NCI-H2227 (cell line): ENCODE results near the gene ZNF292.
"Not testable (repeated sequence)": the region's sequence is repeated elsewhere in the genome, so short reads cannot be mapped to it uniquely, and the experiment has no call there.

Experiments
- DNase-seq: peaks from one replicate; lab custom pipeline; 2025; ENCODE audit not compliant: unreplicated experiment; lab: John Stamatoyannopoulos, UW

The ZNF292 gene

DNA sequence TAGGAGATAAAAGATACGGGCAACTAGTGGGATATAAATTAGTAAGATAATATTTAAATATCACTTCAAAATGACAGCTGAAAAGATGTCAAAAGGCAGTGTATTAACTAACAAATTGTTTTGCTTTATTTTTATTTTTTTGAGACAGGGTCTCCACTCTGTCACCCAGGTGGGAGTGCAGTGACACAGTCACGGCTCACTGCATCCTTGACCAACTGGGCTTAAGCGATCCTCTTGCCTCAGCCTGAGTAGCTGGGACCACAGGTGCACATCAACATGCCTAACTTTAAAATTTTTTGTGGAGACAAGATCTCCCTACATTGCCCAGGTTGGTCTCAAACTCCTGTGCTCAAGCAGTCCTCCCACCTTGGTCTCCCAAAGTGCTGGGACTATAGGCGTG lies 5.9 kb downstream of the ZNF292 start:
- no peak for DNase-seq

DNA sequence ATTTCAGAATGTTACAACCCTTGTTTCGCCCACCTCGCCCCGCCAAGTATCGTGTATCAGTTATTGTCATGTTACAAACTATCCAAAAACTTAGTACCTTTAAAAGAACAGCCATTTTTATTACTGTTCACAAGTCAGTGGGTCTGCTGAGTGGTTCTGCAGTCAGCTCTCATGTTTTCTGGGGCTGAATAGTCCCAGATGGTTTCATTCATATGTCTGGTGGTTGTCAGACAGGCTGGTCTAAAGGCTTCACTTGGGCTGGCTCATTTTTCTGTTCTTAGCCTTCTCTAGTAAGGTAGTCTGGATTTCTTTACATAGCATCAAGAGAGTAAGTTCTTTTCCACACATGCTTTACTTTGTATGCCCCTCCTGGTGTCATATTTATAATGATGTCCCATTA lies 8.6 kb downstream of the ZNF292 start:
- no peak for DNase-seq

DNA sequence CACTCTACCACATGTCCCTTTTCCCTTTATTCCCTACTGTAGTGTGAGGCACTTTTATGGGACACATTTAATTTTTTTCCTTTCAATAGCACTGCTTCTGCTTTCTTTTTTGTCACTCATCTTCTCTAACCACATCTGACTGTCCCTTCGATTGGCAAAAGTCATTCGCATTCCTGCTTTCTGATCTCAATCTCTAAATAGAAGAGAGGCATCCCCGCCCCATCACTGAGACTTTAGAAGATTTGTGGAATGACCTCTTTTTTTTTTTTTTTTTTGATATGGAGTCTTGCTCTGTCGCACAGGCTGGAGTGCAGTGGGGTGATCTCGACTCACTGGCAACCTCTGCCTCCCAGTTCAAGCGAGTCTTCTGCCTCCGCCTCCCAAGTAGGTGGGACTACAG lies 9.1 kb downstream of the ZNF292 start:
- no peak for DNase-seq

DNA sequence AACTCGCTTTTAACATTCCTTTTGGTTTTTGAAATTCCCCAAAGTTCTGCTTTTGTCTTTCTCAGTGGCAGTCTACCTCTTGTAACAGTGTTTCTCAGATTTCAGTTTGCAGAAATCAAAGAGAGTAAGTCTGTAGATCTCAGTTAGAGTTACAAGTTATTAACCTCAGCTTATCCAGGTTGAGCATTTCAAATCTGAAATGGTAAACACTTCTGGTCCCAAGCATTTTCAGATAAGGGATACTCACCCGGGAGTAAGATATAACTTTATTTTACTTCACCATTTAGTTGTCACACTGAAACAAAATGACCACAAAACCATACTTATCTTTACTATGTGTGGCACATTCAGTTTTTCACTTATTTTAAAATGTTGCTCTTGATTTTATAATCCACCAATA lies 9.8 kb downstream of the ZNF292 start:
- DNase-seq: no peak

DNA sequence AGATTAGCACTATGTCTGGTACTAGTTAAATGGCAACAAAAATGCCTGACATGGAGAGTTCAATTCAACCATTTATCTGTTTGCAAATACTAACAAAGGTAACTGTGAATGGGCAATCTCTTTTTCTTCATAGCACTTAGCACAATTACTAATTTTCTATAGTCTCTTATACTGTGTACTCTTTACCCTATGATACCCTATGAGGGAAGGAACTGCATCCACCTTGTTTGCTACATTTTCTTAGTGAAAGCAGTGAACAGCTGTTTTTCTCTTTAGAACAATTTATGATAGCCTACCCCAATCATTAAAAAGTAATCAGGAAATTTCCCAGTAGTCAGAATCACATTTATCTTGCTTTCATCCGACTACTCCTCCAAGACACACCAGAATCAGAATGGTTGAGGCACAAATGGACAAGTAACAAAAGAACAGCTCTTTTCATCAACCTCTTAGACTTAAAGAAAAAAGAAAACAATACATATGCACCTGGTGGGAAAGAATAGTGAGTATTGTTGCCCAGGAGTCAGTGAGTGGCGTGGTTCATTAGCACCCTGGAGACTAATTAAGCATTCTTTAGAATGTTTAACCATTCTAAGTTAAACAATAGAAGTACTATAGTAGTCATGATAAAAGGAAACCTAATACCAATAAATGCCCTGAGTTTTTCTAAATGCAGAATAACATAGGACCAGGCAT lies 16.7 kb downstream of the ZNF292 start:
- DNase-seq: no peak

DNA sequence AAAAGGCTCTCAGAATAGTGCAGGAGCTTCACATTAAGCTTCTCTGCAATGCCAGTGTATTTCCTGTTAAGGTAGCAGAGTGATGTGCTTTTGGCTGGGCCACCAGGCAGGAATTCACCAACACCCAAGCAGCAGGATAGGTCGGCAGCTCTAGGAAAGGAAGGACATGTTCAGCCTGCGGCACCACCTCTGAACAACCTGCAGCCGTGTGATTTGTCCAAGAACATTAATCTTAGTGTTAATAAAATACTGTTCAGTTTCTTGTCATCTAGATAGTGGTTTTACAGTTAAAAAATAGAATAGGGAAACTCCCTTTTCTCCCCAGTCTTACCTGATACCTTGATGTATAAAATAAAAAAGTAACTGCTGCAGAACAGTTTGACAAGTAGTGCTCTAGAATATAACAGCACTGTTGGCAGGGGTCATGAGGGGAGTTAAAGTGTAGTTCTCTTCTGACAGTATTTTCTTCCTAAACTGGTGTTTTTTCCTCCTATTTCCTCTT lies 18.8 kb downstream of the ZNF292 start:
- no peak for DNase-seq

DNA sequence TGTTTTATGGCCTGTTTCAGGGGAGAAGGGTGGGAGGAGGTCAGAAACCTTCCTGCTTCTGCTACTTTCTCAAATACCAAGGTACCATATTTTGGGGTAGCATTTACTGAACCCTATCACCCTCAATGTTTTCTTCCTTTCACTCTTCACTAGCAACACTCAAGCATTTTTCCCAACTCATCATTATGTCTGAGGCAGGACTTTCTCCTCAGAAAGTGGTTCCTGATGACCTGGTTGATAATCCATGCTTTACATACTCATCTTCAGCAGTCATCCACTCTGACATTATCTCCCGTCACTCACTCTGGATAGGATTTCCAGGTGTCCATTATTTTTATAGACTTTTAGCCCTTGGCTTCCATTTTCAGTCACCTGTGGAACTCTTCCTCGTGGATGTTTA lies 21.1 kb downstream of the ZNF292 start:
- DNase-seq: no peak

DNA sequence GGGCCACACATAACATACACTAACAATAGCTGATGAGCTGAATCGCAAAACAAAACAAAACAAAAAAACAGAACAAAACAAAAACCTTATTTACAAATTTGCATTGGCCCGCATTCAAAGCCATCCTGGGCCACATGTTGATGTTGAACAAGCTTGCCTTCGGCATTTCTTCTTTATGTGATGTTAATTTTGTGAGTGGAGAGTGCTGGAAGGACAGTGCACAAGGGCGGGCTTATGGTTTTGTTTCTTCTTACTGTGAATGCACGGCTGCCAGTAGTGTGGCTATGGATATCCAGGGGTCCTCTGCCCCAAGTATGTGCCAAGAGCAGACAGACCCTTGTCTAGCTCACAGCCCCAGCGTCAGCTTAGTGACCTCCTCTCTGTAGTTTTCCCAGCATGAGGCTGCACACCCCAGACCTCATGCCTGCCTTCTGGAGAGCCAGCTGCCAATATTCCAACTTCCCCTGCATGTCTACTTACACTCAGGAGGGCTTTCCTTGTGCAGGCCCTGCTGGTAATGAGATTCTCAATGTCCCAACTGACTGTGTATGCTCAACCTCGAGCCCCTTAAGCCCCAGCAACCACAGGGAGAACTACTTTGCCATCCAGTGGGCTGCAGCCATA lies 24.9 kb downstream of the ZNF292 start:
- DNase-seq: no peak

DNA sequence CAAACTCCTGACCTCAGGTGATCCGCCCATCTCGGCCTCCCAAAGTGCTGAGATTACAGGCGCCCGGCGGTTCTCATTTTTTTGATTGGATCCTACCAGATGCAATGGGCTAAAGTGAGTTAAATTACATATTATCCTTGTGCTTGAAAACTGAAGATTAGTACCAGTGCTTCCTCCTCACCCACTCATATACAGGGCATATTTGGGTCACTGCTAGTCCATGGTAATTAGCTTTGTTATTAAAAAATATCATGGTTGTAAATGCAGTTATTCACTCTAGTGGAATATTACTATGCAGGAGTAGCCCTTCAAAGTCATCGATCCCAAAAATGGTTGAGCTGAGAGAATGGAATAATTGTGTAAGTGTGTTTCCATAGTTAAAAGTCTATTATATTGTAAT lies 26.5 kb downstream of the ZNF292 start:
- no peak for DNase-seq

DNA sequence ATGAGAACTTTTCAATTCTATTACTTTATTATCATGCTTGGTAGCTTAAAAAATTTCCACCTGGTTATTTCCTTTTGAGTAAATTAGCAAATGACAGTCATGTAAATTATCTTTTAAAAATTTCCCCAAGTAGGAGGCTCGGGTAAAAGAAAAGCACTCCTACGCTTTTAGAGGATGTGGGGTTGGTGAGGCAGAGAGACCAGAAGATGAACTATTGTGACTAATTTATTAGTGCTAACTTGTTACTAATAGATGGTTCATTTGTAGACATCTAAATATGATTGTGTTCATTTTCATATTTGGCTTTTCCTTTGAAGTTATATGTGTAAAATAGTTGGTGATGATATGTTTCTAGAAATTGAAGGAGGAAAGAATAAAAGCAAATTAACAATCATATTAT lies 27.0 kb downstream of the ZNF292 start:
- no peak for DNase-seq

DNA sequence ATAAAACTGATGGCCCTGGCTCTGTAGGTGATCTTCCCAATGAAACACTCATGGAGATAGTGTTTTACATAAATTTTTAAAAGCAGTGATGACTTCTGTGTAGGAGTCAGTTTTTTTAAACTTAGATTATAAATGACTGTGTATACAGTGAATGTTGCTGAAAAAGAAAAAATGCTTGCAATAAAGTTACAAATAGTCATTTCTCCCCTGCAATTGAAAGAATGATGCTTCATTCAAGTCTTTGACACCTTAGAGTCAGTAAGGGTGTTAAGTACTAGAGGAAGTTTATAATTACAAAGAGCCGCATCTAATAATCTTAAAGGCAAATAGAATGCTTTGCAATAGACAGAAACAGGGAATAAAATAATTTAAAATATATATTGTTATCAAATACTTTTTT lies 27.6 kb downstream of the ZNF292 start:
- DNase-seq: no peak

DNA sequence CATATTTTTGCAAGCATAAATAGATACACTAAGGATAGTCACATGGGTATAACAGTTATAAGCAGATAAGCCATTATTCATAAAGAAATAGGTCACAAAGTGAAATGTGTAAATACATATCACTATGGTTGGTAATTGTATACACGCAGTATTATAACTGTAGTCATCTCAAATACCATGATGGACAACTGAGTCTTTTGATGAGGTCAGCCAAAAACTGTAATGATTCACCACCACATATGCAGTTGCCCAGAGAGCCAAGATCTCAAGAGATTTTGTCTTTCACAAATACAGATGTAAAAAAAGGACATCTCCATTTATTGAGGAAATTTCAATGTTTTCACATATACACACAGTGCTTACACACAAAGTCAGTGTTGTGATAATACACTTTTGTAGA lies 28.3 kb downstream of the ZNF292 start:
- no peak for DNase-seq

DNA sequence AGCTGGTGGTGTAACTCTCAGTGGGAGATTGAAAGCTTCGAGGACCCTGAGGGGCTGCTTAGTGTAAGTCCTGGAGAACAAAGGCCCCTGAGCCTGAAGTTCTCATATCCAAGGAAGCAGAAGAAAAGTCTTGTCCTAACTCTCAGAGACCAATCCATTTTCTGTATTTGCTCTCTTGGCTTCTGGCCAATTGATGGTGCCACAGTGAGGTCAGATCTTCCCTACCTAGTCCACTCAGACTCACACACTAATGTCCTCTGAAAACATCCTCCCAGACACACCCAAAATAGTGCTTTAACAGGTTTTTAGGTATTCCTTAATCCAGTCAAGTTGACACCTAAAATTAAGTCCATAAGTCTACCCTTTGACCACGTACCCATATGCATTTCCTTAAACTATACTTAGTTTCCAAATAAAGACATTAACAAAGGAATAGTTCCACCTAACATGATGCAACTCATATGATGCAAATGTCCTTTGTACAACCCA lies 29.4 kb downstream of the ZNF292 start:
- DNase-seq: no peak

DNA sequence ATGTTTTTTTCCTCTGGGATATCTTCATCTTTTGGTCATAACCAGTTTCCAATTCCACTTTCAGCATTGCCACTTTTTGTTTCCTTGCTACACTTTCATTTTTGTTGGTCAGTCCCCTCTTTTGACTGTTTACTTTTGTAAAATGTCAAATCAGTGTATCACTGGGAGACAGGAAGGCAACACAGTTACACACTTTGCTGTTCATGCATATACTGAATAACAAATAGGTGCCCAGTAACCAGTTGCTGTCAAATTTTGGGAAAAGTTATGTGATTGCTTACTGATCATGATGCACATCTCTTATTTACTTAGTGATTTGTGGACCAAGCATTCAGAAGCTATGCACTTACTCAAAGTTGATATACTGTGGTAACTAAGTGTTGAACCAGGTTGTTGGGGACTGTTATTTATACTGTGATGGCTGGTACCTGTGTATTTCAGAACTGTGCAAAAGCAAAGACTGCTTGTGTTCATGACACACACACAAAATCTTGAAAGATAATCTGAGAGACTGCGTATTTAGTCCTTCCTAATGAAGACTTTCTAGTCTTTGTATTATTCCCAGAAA lies 41.0 kb downstream of the ZNF292 start:
- DNase-seq: no peak

DNA sequence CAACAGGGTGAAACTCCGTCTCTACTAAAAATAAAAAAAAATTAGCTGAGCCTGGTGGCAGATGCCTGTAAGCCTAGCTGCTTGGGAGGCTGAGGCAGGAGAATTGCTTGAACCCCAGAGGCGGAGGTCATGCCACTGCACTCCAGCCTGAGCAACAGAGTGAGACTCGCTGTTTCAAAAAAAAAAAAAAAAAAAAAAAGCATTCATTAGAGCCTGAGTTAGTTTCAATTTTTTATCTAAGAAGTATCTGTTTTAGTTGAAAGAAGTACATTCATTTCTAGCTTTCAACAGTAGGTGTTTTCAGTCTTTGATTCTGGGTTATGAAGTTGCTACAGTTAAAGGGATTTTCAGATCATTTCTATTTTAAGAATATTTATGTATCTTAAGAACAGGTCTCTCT lies 42.2 kb downstream of the ZNF292 start:
- DNase-seq: no peak

DNA sequence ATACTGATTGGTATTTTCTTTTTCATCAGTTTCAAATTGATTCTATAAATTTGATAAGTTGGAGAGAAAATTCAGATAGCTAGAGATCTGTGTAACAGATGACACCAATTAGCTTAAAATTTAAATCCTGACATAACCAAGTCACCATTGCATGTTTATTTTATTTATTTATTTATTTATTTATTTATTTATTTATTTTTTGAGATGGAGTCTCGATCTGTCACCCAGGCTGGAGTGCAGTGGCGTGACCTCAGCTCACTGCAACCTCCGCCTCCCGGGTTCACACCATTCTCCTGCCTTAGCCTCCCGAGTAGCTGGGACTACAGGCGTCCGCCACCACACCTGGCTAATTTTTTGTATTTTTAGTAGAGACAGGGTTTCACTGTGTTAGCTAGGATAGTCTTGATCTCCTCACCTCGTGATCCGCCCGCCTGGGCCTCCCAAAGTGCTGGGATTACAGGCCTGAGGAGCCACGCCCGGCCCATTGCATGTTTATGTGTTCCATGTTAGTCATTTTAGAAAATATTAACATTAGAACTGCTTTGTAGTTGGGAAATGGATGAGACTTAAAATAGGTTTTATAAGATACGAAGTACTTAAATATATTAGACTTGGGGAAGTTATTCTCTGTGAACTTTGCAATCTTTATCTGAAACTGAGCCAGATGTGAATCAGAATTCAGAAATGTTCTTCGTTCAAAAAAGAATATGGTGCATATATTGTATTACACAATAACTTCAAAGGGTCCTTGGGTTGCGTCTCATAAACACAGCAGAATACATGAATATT lies 42.9 kb downstream of the ZNF292 start:
- DNase-seq: not testable (repeated sequence)

DNA sequence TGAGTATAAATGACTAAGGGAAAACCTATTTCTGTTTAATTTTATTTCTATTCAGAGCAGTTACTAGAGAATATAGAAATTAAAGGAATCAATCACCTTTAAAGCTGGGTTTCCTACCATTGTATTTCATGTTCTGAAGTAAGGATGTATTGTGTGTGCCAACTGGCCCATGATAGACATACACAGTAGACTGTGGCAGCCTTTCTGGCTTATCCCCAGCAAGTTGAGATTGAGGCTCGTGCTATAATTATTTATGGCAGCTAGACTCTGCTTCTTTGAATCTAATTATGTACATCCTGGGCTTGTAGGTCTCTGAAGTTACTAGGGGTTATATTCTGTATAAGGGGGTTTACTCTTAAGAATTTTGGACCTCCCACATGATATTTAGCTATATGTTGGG lies 44.4 kb downstream of the ZNF292 start:
- DNase-seq: no peak

DNA sequence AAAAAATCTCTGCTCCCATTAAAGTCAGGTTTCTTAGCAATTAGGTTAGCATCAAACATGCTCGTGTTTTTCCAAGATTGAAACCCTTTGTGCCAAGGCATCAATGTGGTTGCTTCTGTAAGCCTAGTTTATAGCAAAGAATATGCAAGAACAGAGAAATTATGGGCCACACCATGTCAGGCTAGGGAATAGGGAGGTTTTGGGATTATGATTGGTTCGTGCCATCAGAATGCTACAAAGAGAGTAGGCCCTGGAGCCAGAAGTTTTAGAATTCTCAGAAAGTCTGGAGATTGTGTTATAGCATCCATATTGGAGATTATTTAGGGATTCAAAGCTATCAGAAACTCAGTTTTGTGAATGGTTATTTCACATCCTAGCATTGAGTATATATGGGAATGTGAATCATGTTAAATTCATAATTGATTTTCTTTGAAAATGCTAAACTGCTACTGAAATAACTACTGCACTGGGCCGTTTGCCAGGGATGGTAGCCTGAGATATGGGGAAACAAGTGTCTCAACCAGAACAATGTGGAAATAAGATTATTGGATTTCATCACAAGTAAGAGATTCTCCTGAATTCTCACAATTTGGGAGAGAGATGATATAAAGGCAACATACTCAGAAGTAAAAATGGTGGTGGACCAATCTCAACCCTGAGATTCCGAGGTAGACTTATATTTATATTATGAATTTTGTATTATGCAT lies 45.3 kb downstream of the ZNF292 start:
- no peak for DNase-seq

DNA sequence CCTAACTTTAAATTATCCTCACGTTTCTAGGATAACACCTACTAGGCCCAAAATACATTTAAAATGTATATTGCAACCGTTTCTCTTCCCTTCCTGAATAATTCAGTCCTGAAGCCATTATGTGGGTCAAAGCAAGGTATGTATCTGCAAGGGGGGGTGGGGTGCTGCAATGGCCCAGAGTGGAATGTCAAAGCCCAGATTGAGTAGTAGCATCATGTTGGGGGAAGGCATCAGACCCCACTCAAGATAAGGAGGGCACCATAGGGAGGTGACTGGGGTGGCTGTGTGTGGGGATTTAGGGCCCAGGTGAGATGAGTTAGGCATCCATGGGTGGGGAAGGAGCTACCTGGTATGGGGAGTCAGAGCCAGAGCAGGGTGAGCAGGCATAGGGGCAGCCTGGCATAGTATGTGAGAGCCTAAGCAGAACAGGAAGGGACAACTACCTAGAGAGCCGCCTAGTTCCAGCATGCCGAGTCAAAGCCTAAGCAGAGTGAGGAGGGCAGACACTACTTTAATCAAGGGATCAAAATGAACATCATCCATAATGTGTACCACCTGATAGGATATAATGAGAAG lies 48.2 kb downstream of the ZNF292 start:
- no peak for DNase-seq

DNA sequence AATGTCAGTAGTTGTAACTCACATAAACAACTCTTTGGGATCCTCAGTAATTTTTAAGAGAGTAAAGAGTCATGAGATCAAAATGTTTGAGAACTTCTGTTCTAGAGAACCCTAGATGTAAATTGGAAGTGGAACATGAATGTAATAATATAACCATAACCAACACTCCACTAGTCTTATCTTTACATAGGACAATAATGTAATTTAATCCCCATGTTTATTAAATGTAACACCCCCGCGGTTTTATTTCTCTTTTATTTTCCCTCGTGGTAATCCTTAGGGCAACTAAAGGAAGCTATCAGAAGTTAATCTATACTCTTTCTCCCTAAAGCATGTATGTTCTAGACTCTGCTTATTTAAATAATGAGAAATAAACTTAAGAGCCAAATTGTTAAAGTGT lies 54.4 kb downstream of the ZNF292 start:
- DNase-seq: no peak

DNA sequence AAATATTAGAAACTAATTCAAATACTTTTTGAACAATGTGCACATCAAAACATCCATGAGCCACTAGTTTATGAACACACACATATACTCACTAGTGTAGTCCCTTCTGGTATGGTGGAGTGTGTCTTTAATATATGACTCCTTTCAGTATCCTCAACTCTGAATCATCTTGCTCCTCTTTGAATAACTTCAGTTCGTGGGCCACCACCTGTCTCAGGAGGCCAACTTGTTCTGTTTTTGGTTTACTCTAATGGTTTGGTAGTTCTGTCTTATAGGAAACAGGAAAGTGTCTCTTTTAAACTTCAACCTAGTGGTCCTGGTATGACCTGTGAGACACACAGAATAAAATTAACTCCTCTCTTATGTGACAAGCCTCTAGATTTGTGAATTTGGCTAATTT lies 55.6 kb downstream of the ZNF292 start:
- no peak for DNase-seq
